ENCODE results near the gene KIRREL3. TPM values are rescaled to one million over a fixed set of nuclear protein-coding genes. Genes with fewer than 3 reads are reported as not detected.

KIRREL3 gene
- total RNA-seq, 1 experiment from 2014 or later, result 2.2 TPM

GRCh38 chr11:126546694-126547093, 453.9 kb downstream of the KIRREL3 start:
- Histone ChIP-seq H3K4me3 (no peak overlapping the region), H3K4me2 (no peak overlapping the region), H3K27me3 (ENCODE audit: insufficient read depth, low read depth) (peaks cover 93% of the 10 kb centered on the region), H2AFZ (no peak overlapping the region), H3F3A (ENCODE audit: insufficient read depth, low read depth) (no peaks in the 10 kb centered on the region), H3K79me2 (ENCODE audit: low read depth) (no peaks in the 10 kb centered on the region), H3K9me3 (ENCODE audit: insufficient read depth, low read depth) (no peaks in the 10 kb centered on the region), H3K27ac (no peak overlapping the region), H3K9me2 (ENCODE audit: insufficient read depth) (no peaks in the 10 kb centered on the region), H3K4me1 (replicated peaks; ENCODE audit: insufficient read depth) (no peaks in the 10 kb centered on the region), H3K36me3 (ENCODE audit: low read depth) (no peaks in the 10 kb centered on the region), H4K20me1 (ENCODE audit: insufficient read depth) (no peaks in the 10 kb centered on the region)
- BruUV-seq (replicated peaks), result no TSS peak
- POLR2A ChIA-PET (ENCODE audit: unreplicated experiment), result no interaction called here
- intact Hi-C loops (cut with micrococcal nuclease; ENCODE audit: unreplicated experiment), result no loop called here
- CTCF ChIA-PET, result no interaction called here
- DNase-seq, result no peak
- TF ChIP-seq CTCF (conservative IDR thresholded peaks at IDR 0.05), result no peak
- no peak for TF ChIP-seq EZH2 (IDR thresholded peaks at IDR 0.05; ENCODE audit: low read depth)

GRCh38 chr11:126546191-126546590, 454.4 kb downstream of the KIRREL3 start:
- Histone ChIP-seq H3K79me2 (ENCODE audit: low read depth) (no peaks in the 10 kb centered on the region), H3K27ac (no peak overlapping the region), H3K9me3 (ENCODE audit: insufficient read depth, low read depth) (no peaks in the 10 kb centered on the region), H3K4me3 (no peak overlapping the region), H3K9me2 (ENCODE audit: insufficient read depth) (no peaks in the 10 kb centered on the region), H2AFZ (no peak overlapping the region), H3K4me1 (replicated peaks; ENCODE audit: insufficient read depth) (no peaks in the 10 kb centered on the region), H3F3A (ENCODE audit: insufficient read depth, low read depth) (no peaks in the 10 kb centered on the region), H3K36me3 (ENCODE audit: low read depth) (no peaks in the 10 kb centered on the region), H3K4me2 (no peak overlapping the region), H3K27me3 (ENCODE audit: insufficient read depth, low read depth) (peaks cover 93% of the 10 kb centered on the region), H4K20me1 (ENCODE audit: insufficient read depth) (no peaks in the 10 kb centered on the region)
- intact Hi-C loops (cut with micrococcal nuclease; ENCODE audit: unreplicated experiment), result no loop called here
- CTCF ChIA-PET, result no interaction called here
- no TSS peak for BruUV-seq (replicated peaks)
- POLR2A ChIA-PET (ENCODE audit: unreplicated experiment), result no interaction called here
- no peak for DNase-seq
- no peak for TF ChIP-seq CTCF (conservative IDR thresholded peaks at IDR 0.05)
- TF ChIP-seq EZH2 (IDR thresholded peaks at IDR 0.05; ENCODE audit: low read depth), result no peak

- POLR2A ChIA-PET (ENCODE audit: unreplicated experiment), result no interaction called here
Measured at GRCh38 chr11:126545057-126545555, 455.5 kb downstream of the KIRREL3 start.

More at GRCh38 chr11:126545057-126545555, 455.5 kb downstream of the KIRREL3 start:
- no peak overlapping the region for H3K27ac ChIP-seq
- H3K4me1 ChIP-seq (replicated peaks; ENCODE audit: insufficient read depth), result no peaks in the 10 kb centered on the region
- no TSS peak for BruUV-seq (replicated peaks)
- TF ChIP-seq EZH2 (IDR thresholded peaks at IDR 0.05; ENCODE audit: low read depth) (no peak), CTCF (conservative IDR thresholded peaks at IDR 0.05) (no peak)
- H3K4me3 ChIP-seq, result no peak overlapping the region
- CTCF ChIA-PET, result no interaction called here
- intact Hi-C loops (cut with micrococcal nuclease; ENCODE audit: unreplicated experiment), result no loop called here
- no peak overlapping the region for H3K4me2 ChIP-seq
- no peaks in the 10 kb centered on the region for H3F3A ChIP-seq (ENCODE audit: insufficient read depth, low read depth)
- no peaks in the 10 kb centered on the region for H3K36me3 ChIP-seq (ENCODE audit: low read depth)
- H3K9me2 ChIP-seq (ENCODE audit: insufficient read depth), result no peaks in the 10 kb centered on the region
- H4K20me1 ChIP-seq (ENCODE audit: insufficient read depth), result no peaks in the 10 kb centered on the region
- H3K27me3 ChIP-seq (ENCODE audit: insufficient read depth, low read depth), result peaks cover 93% of the 10 kb centered on the region
- no peak overlapping the region for H2AFZ ChIP-seq
- DNase-seq, result no peak
- H3K9me3 ChIP-seq (ENCODE audit: insufficient read depth, low read depth), result no peaks in the 10 kb centered on the region
- H3K79me2 ChIP-seq (ENCODE audit: low read depth), result no peaks in the 10 kb centered on the region
